Measurements from ENCODE around the gene EDDM13.
"Not testable (repeated sequence)": the region's sequence is repeated elsewhere in the genome, so short reads cannot be mapped to it uniquely, and the experiment has no call there.

EDDM13 gene

DNA sequence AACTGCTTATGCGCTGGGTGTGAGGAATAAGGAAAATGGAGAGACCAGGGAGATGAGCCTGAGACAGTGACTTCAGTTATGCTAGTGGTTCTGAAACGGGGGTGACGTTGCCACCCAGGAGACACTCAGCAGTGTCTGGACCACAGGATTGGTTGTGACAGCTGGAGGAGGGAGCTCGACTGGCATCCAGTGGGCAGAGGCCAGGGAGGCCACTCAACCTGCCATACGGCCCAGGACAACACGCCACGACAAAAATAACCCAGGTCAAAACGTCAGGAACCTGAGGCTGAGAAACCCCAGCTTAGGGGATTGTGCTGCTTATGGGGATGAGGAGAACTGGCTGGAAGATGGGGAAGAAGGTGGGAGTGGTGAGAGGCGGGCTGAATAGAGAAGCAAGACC is 31.7 kb downstream of the EDDM13 start:
- DNase-seq (ENCODE audit: low read depth in 1 of 2, low spot score in 1 of 2), result no peak
- no peak overlapping the region for H3K4me3 ChIP-seq (replicated peaks; ENCODE audit: insufficient read depth, low read length)
- no peaks in the 10 kb centered on the region for H3K27me3 ChIP-seq (ENCODE audit: insufficient read depth, poor library complexity, severe bottlenecking)
- TF ChIP-seq REST (IDR thresholded peaks at IDR 0.05; ENCODE audit: insufficient replicate concordance, low read depth) (no peak), CTCF (IDR thresholded peaks at IDR 0.05; ENCODE audit: insufficient read depth, low read length) (no peak), GABPA (IDR thresholded peaks at IDR 0.05; ENCODE audit: low read depth) (no peak), POLR2AphosphoS5 (IDR thresholded peaks at IDR 0.05; ENCODE audit: low read depth) (no peak), SPI1 (IDR thresholded peaks at IDR 0.05; ENCODE audit: borderline replicate concordance, low read depth) (no peak)
- no peak overlapping the region for H3K27ac ChIP-seq (replicated peaks)

GRCh38 chr19:56306016-56306415 is 33.5 kb downstream of the EDDM13 start:
- no peak overlapping the region for H3K4me3 ChIP-seq (replicated peaks; ENCODE audit: insufficient read depth, low read length)
- DNase-seq (ENCODE audit: low read depth in 1 of 2, low spot score in 1 of 2), result no peak
- no peak overlapping the region for H3K27ac ChIP-seq (replicated peaks)
- H3K27me3 ChIP-seq (ENCODE audit: insufficient read depth, poor library complexity, severe bottlenecking), result no peaks in the 10 kb centered on the region
- TF ChIP-seq REST (IDR thresholded peaks at IDR 0.05; ENCODE audit: insufficient replicate concordance, low read depth) (no peak), SPI1 (IDR thresholded peaks at IDR 0.05; ENCODE audit: borderline replicate concordance, low read depth) (no peak), CTCF (IDR thresholded peaks at IDR 0.05; ENCODE audit: insufficient read depth, low read length) (no peak), GABPA (IDR thresholded peaks at IDR 0.05; ENCODE audit: low read depth) (no peak), POLR2AphosphoS5 (IDR thresholded peaks at IDR 0.05; ENCODE audit: low read depth) (no peak)

DNA sequence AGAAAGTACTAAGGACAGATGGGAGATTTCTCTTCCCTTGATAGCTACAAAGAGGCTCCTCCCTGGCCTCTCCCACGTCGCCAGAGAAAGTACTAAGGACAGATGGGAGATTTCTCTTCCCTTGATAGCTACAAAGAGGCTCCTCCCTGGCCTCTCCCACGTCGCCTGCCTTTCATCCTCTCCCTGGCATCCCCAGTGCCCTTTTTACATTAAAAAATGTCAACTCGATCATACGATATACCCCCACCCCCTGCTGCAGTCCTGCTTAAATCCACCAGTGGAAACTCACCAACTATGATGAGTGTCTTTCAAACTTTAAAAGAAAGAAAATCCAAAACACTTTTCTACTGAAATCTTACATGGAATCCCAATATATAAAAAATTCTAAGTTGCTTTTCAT is 34.5 kb downstream of the EDDM13 start:
- not testable (repeated sequence) for H3K27me3 ChIP-seq (ENCODE audit: insufficient read depth, poor library complexity, severe bottlenecking); H3K27ac ChIP-seq (replicated peaks); DNase-seq (ENCODE audit: low read depth in 1 of 2, low spot score in 1 of 2); H3K4me3 ChIP-seq (replicated peaks; ENCODE audit: insufficient read depth, low read length)

GRCh38 chr19:56308792-56309191 is 36.2 kb downstream of the EDDM13 start:
- Histone ChIP-seq H3K27ac (replicated peaks) (no peak overlapping the region), H3K27me3 (ENCODE audit: insufficient read depth, poor library complexity, severe bottlenecking) (no peaks in the 10 kb centered on the region), H3K4me3 (replicated peaks; ENCODE audit: insufficient read depth, low read length) (no peak overlapping the region)
- TF ChIP-seq REST (IDR thresholded peaks at IDR 0.05; ENCODE audit: insufficient replicate concordance, low read depth) (no peak), GABPA (IDR thresholded peaks at IDR 0.05; ENCODE audit: low read depth) (no peak), SPI1 (IDR thresholded peaks at IDR 0.05; ENCODE audit: borderline replicate concordance, low read depth) (no peak), POLR2AphosphoS5 (IDR thresholded peaks at IDR 0.05; ENCODE audit: low read depth) (no peak), CTCF (IDR thresholded peaks at IDR 0.05; ENCODE audit: insufficient read depth, low read length) (no peak)
- DNase-seq (ENCODE audit: low read depth in 1 of 2, low spot score in 1 of 2), result no peak

Data from HL-60 (cell line).